Right lobe of liver (tissue), 4 donors: Measurements from ENCODE around the gene ADAT1.

ENCODE experiments used
- POLR2A ChIP-seq: fragments of 450-650 bp; IDR thresholded peaks from one replicate; pipeline ENCODE4 v1.6.1; 2017; ENCODE audit warnings: antibody characterized with exemption, mild to moderate bottlenecking
- TF ChIP-seq, protein P1 (sequence below), 4 donors: fragments of 200-600 bp in 3 of 4; fragments of 450-650 bp in 1 of 4; IDR thresholded peaks; one replicate each; pipeline versions ENCODE4 v1.5.1 to v1.8.0; 2016 to 2022; ENCODE audit warnings: antibody characterized with exemption in 4 of 4, mild to moderate bottlenecking in 2 of 4
- donor health status: DM: no; HTN: no; CAD: no.
- donor health status: DM: no; HTN: no; CAD: no.
- donor health status: DM: no; HTN: yes; CAD: no.

DNA sequence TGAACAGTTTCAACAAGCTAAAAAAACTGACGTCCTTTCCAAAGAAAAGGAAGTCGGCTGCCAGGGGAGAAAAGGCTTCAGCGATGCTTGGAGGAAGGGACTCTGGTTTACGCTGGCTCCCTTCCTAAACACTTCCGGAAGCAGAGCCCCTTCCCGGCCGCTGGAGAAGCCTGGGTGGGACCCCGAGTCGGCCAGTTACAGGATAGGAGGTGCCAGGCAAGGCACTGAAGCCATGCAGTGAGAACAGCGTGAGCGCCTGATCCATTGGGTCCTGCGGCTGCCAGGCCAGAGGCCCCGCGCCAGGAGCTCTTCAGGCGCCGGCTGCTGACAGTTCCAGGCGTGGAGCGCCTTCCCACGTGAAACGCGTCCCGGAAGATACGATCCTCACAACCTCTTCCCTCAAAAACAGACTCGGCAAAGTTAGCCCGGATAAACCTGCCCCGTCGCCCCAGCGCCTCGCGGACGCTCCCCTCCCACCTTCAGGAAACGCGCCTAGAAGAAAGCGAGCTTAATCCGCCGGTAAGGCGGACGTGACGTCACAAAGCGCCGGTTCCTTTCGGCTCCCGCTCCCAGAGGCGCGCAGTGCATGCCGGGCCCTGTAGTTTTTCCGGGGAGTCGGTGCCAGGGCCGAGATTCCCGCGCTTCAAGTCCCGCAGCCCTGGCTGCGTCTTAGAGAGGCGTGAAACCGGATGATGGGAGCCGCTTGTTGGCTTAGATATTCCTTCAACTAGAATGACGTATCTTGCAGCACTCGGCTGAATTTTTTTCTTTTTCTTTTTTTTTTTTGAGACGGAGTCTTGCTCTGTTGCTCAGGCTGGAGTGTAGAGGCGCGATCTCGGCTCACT lies at the start of gene ADAT1:
- TF ChIP-seq, protein P1, sequence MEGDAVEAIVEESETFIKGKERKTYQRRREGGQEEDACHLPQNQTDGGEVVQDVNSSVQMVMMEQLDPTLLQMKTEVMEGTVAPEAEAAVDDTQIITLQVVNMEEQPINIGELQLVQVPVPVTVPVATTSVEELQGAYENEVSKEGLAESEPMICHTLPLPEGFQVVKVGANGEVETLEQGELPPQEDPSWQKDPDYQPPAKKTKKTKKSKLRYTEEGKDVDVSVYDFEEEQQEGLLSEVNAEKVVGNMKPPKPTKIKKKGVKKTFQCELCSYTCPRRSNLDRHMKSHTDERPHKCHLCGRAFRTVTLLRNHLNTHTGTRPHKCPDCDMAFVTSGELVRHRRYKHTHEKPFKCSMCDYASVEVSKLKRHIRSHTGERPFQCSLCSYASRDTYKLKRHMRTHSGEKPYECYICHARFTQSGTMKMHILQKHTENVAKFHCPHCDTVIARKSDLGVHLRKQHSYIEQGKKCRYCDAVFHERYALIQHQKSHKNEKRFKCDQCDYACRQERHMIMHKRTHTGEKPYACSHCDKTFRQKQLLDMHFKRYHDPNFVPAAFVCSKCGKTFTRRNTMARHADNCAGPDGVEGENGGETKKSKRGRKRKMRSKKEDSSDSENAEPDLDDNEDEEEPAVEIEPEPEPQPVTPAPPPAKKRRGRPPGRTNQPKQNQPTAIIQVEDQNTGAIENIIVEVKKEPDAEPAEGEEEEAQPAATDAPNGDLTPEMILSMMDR (IDR thresholded peaks at IDR 0.05): no peak
- peak; percentile 78 for TF ChIP-seq POLR2A
